Inflammatory macrophage (primary cell): ENCODE data around the gene MCTP1.

Experiments used
- DNase-seq, 2 donors: peaks; one replicate each; pipeline ENCODE4 v3.0.0-alpha.2; 2020 to 2022

Gene MCTP1

GRCh38 chr5:94749042-94749441 is 535.9 kb downstream of the MCTP1 start:
- no peak for DNase-seq

- DNase-seq = no peak
These were observed 536.7 kb downstream of the MCTP1 start for GRCh38 chr5:94748212-94748611.

GRCh38 chr5:94747371-94747770 is 537.5 kb downstream of the MCTP1 start:
- DNase-seq = no peak

- DNase-seq = peak; percentile 45
These were observed 538.2 kb downstream of the MCTP1 start for GRCh38 chr5:94746731-94747124.

- DNase-seq = peak; percentile 30 to 60
These were observed 538.8 kb downstream of the MCTP1 start for GRCh38 chr5:94745786-94746730.

GRCh38 chr5:94744906-94745305 is 540.0 kb downstream of the MCTP1 start:
- peak; percentile 26 to 67 for DNase-seq

- DNase-seq = no peak
These were observed 542.0 kb downstream of the MCTP1 start for GRCh38 chr5:94742852-94743251.

GRCh38 chr5:94740286-94740685 is 544.6 kb downstream of the MCTP1 start:
- DNase-seq = no peak

- DNase-seq = no peak
These were observed 548.4 kb downstream of the MCTP1 start for GRCh38 chr5:94736498-94736897.

GRCh38 chr5:94731471-94731870 is 553.4 kb downstream of the MCTP1 start:
- no peak for DNase-seq

GRCh38 chr5:94725142-94725541 is 559.8 kb downstream of the MCTP1 start:
- DNase-seq = no peak

- no peak for DNase-seq
These were observed 569.1 kb downstream of the MCTP1 start for GRCh38 chr5:94715768-94716167.

- no peak for DNase-seq
These were observed 573.1 kb downstream of the MCTP1 start for GRCh38 chr5:94711785-94712184.

- DNase-seq = no peak
These were observed 575.6 kb downstream of the MCTP1 start for GRCh38 chr5:94709277-94709676.

GRCh38 chr5:94707359-94707758 is 577.5 kb downstream of the MCTP1 start:
- no peak for DNase-seq

GRCh38 chr5:94705427-94705826 is 579.5 kb downstream of the MCTP1 start:
- no peak for DNase-seq

- DNase-seq = no peak
These were observed 582.2 kb downstream of the MCTP1 start for GRCh38 chr5:94702729-94703128.

- no peak for DNase-seq
These were observed 584.3 kb downstream of the MCTP1 start for GRCh38 chr5:94700592-94700991.

GRCh38 chr5:94699562-94699961 is 585.3 kb downstream of the MCTP1 start:
- no peak for DNase-seq

- no peak for DNase-seq
These were observed 586.7 kb downstream of the MCTP1 start for GRCh38 chr5:94698197-94698596.

- DNase-seq = no peak
These were observed 590.2 kb downstream of the MCTP1 start for GRCh38 chr5:94694671-94695070.

GRCh38 chr5:94693845-94694370 is 591.0 kb downstream of the MCTP1 start:
- DNase-seq = no peak

- peak in 1 of 2 donors; percentile 24 for DNase-seq
These were observed 591.7 kb downstream of the MCTP1 start for GRCh38 chr5:94693043-94693822.
